BJ (cell line): ENCODE data around the gene OR1E1. TPM values are rescaled to one million over a fixed set of nuclear protein-coding genes. Genes with fewer than 3 reads are reported as not detected.
"Not testable (repeated sequence)": the region's sequence is repeated elsewhere in the genome, so short reads cannot be mapped to it uniquely, and the experiment has no call there.

ENCODE experiments used
- CTCF ChIA-PET: fragments of 350-600 bp; formaldehyde crosslinking; extraction: SDS; loops from one replicate; lab custom pipeline; 2021; ENCODE audit warnings: antibody characterized with exemption, inconsistent platforms; lab: Yijun Ruan, JAX
- POLR2A ChIA-PET: fragments of 300-600 bp; sonication (Branson Sonifier 250); formaldehyde crosslinking; extraction: SDS; loops from one replicate; lab custom pipeline; 2021; ENCODE audit warnings: antibody characterized with exemption; lab: Charles Lee
- DNase-seq: peaks from one replicate; pipeline ENCODE4 v3.0.0-alpha.2; 2011; ENCODE audit warnings: low read depth
- H3K27me3 ChIP-seq: 2 replicates; pipeline ENCODE4 v1.6.0; 2011; ENCODE audit warnings: low read length; ENCODE audit not compliant: control insufficient read depth, insufficient read depth
- H3K36me3 ChIP-seq: 2 replicates; pipeline ENCODE4 v1.5.1; 2011; ENCODE audit warnings: low read length; ENCODE audit not compliant: control insufficient read depth, insufficient read depth
- H3K4me3 ChIP-seq: 2 replicates; pipeline ENCODE4 v1.5.1; 2011; ENCODE audit warnings: low read depth, mild to moderate bottlenecking, control low read depth, low read length
- polyA plus RNA-seq: library from polyadenylated mRNA; depleted of rRNA; stranded (reverse); fragments of >200 nt; gene quantifications from 2 replicates; pipeline ENCODE4 v1.2.3, GENCODE V29; 2011; rRNA removed
- small RNA-seq: library from RNA; depleted of rRNA; stranded (forward); fragments of <200 nt; gene quantifications from one replicate; pipeline ENCODE3, GENCODE V24; 2012; ENCODE audit warnings: low replicate concordance, low read depth; ENCODE audit not compliant: insufficient read length
- TF ChIP-seq, protein P1 (sequence below): IDR thresholded peaks from 2 replicates; pipeline ENCODE4 v1.5.1; 2011; ENCODE audit warnings: low read depth, mild to moderate bottlenecking, control low read depth, inconsistent platforms, low read length, moderate library complexity; ENCODE audit not compliant: insufficient read depth

OR1E1 gene
- polyA plus RNA-seq, 1 experiment, result not detected

- Histone ChIP-seq H3K27me3 (no peaks in the 10 kb centered on the region), H3K4me3 (no peak overlapping the region), H3K36me3 (no peaks in the 10 kb centered on the region)
- DNase-seq, result no peak
- ChIA-PET POLR2A (no interaction called here), CTCF (no interaction called here)
- TF ChIP-seq, protein P1, sequence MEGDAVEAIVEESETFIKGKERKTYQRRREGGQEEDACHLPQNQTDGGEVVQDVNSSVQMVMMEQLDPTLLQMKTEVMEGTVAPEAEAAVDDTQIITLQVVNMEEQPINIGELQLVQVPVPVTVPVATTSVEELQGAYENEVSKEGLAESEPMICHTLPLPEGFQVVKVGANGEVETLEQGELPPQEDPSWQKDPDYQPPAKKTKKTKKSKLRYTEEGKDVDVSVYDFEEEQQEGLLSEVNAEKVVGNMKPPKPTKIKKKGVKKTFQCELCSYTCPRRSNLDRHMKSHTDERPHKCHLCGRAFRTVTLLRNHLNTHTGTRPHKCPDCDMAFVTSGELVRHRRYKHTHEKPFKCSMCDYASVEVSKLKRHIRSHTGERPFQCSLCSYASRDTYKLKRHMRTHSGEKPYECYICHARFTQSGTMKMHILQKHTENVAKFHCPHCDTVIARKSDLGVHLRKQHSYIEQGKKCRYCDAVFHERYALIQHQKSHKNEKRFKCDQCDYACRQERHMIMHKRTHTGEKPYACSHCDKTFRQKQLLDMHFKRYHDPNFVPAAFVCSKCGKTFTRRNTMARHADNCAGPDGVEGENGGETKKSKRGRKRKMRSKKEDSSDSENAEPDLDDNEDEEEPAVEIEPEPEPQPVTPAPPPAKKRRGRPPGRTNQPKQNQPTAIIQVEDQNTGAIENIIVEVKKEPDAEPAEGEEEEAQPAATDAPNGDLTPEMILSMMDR, result no peak
Measured at GRCh38 chr17:3378321-3378720, 19.9 kb downstream of the OR1E1 start.

- H3K27me3 ChIP-seq, CTCF ChIA-PET, POLR2A ChIA-PET, H3K4me3 ChIP-seq, DNase-seq, H3K36me3 ChIP-seq: not testable (repeated sequence)
Measured at GRCh38 chr17:3371167-3371566, 27.0 kb downstream of the OR1E1 start.

Small RNAs within 50 kb of the gene (small RNA-seq; reads per million reads assigned to genes)
- gene OR1AC1P, result not detected

Other genes starting within 250 kb of the OR1E1 start
- not detected in 2 replicates for gene OR1A2, start 200.9 kb downstream of the OR1E1 start, polyA plus RNA-seq
- gene OR1A1, start 190.7 kb downstream of the OR1E1 start, polyA plus RNA-seq, result not detected in 2 replicates
- not detected in 2 replicates for gene OR3A1, start 100.0 kb downstream of the OR1E1 start, polyA plus RNA-seq
- gene OR3A2, start 12.1 kb downstream of the OR1E1 start, polyA plus RNA-seq, result not detected in 2 replicates
- not detected in 2 replicates for gene OR3A3, start 13.0 kb upstream of the OR1E1 start, polyA plus RNA-seq
- gene OR1E2, start 35.4 kb upstream of the OR1E1 start, polyA plus RNA-seq, result not detected in 2 replicates
- gene SPATA22, start 73.4 kb upstream of the OR1E1 start, polyA plus RNA-seq, result not detected in 2 replicates
- 0.15 TPM in 1 of 2 replicates, not detected in the other for gene ASPA, start 77.6 kb upstream of the OR1E1 start, polyA plus RNA-seq
- gene TRPV3, start 159.4 kb upstream of the OR1E1 start, polyA plus RNA-seq, result 0.54 and 0.56 TPM in 2 replicates
- 1.6 and 1.7 TPM in 2 replicates for gene TRPV1, start 211.0 kb upstream of the OR1E1 start, polyA plus RNA-seq
- 4.5 and 5.6 TPM in 2 replicates for gene SHPK, start 237.8 kb upstream of the OR1E1 start, polyA plus RNA-seq
- 4.9 and 5.0 TPM in 2 replicates for gene CTNS, start 238.3 kb upstream of the OR1E1 start, polyA plus RNA-seq